GM20000 (cell line): Measurements from ENCODE around the gene PI16.

Experiments used
- DNase-seq: peaks from one replicate; pipeline ENCODE4 v3.0.0; 2012; ENCODE audit warnings: low spot score
- TF ChIP-seq, protein P1 (sequence below): IDR thresholded peaks from 2 replicates; pipeline ENCODE4 v1.5.1; 2012; ENCODE audit warnings: mild to moderate bottlenecking, control low read depth; ENCODE audit errors: extremely low read depth, missing control alignments

Gene PI16

DNA sequence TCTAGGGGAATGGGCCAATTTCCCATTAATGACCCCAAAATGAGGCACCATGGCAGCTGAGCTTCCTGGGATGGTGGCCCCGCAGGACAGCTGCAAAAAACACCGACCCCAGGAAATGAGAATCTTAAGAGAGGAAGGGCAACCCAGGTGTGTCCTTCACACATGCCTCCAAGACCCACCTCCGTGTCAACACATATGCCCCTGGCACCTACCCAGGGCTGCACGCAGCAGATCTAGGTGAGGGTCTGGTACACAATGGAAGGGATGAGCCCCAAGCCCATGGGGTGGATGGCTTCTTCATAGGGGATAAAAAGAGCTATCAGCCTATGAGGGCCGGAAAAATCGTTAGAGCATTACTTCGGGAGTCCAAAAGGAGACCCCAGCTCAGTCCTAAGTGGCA, 22.0 kb downstream of the PI16 start:
- TF ChIP-seq, protein P1, sequence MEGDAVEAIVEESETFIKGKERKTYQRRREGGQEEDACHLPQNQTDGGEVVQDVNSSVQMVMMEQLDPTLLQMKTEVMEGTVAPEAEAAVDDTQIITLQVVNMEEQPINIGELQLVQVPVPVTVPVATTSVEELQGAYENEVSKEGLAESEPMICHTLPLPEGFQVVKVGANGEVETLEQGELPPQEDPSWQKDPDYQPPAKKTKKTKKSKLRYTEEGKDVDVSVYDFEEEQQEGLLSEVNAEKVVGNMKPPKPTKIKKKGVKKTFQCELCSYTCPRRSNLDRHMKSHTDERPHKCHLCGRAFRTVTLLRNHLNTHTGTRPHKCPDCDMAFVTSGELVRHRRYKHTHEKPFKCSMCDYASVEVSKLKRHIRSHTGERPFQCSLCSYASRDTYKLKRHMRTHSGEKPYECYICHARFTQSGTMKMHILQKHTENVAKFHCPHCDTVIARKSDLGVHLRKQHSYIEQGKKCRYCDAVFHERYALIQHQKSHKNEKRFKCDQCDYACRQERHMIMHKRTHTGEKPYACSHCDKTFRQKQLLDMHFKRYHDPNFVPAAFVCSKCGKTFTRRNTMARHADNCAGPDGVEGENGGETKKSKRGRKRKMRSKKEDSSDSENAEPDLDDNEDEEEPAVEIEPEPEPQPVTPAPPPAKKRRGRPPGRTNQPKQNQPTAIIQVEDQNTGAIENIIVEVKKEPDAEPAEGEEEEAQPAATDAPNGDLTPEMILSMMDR = no peak
- no peak for DNase-seq

DNA sequence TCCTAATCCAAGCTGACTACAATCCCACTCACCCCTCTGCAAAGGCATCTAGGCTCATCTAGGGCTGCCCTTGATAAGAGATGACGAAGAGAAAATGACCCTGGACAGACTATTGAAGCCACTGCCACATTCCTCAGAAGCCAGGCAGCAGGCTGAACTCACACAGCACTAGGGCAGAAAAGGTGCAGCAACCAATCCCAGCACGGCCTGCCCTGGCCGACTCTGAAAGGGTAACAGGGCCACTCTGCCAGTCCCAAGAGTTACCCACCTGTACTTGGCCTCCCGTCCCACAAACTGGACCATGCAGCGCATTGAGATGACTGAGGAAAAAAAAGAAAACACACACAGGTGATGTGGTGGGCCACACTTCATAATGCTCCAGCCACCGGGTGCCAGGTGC, 22.4 kb downstream of the PI16 start:
- TF ChIP-seq, protein P1 = peak; percentile 3
- no peak for DNase-seq

DNA sequence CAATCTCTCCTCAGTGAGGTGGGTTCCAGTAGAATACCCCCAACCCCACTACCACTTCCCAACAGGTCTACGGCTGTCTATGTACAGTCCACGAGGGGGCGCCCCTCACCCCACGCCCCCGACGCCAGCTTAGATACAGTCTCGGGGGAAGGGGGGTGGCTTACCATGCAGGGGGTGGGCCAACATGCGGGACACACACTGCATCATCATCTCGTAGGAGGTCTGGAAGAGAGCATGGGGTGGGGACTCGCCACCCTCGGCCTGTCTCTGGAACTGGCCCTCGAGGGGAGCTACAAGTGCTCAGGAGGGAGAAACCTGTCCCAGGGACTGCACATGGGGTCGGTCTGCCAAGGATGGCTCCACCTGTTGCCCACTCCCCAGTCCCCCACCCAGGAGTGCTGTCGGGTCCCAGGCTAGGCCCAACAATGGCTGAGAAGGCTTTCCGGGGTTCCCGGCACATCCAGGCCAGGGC, 23.0 kb downstream of the PI16 start:
- DNase-seq = peak; percentile 69
- TF ChIP-seq, protein P1 = peak; percentile 43

DNA sequence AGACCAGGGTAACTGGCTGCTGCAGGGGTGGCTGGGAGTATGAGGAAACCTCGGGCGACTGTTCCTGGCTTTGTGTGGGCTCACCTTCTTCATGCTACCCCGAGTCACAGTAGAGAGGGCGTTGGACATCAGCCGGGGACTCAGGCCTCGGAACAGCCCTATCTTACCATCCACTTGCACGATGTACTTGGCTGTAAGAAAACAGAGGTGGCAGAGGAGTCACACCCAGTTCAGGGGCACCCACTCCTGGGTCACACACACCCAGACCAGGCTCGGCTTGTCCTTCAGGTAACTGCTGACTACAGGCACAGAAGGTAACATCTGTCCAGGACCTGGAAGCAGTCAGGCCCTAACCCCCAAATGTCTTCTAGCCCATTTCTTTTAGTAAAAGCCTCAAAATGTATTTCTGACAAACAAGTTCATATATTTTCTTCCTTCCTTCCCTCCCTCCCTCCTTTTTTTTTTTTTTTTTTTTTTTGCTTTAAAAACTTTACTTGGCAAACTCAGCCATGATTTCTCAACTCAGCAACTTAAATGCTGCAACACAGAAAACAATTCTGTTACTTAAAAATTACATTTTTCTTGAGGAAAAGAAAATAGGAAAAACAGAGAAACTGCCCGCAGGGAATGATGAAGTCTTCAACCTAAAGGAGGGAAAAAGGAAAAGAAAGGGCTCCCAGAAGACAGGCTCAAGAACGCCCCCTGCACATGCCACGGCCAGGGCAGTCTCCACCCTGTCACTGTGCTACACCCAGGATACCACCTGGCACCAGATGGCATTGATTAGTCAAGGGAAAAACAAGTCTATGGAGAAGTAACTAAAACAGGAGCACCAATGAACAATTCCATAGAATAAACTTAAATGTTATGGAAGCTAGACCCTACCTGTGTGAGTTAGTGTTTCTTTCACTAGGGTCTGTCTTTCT, 24.1 kb downstream of the PI16 start:
- DNase-seq = no peak
- TF ChIP-seq, protein P1 = no peak

DNA sequence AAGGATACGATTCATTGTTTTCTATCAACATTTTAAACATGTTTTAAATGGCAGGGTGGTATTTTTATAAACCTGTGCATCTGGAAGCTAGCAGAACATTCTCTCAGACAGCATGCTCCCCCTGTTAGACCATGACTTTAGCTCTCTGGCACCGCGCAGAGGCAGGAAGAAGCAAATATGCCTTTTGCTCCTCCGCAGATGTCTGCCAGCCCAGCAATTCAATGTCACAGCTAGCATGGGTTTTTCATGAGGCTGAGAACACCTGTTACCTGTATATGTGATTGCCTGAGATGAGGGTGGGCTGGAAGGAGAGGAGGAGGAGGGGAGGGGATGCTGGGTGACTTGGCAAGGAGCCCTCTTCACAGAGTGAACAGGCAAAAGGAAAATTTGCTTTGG, 24.8 kb downstream of the PI16 start:
- TF ChIP-seq, protein P1 = no peak
- no peak for DNase-seq

DNA sequence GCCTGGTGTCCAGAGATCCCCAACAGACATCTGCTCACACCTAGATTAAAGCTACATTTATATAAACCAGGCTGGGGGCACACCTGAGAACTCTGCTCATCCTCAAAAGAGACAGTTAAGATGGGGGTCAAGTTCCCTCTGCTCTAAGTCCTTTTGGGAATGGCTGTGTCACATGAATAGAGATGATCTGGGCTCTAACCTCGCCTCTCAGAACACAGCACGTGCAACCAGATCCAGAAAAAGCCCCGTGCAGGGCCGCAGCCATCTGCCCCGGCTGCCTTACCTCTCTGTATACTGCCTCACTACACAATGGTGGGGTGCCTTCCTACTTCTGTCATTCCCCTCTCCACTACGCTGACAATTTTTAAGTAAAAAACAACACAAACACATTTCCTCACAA, 25.6 kb downstream of the PI16 start:
- TF ChIP-seq, protein P1 = no peak
- no peak for DNase-seq

DNA sequence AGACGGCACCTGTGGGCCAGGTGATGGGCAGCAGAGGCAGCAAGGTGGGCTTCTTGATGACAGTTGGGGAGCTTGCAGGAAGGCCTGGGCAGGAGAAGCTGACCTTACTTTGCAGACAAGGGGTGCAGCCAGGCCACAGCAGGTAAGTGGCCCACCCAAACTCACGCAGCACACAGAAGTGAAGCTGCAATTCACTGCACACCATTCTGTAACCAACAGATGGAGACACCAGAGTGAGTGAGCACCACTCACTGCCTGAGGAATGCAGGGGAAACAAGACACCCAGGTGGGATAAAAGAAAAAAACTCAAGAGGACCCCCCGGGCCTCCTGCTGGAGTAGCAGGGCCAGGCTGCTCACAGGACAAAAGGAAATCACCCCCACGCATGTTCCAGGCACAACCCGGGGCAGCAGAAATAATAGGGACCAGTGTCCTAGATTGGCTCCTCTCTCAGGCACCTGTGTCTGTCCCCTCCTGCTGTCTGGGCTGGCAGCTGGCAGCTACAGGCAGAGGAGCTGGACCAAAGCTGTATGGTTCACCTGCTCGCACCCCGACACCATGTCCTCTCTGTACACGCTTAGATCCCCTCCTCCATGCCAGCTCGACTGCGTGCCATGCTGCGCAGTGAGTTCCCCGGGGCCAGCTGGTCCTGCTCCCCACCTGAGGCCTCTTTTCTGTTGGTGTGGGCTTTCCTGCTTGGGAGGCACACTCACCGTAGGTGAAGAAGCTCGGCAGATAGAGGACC, 26.5 kb downstream of the PI16 start:
- TF ChIP-seq, protein P1 = no peak
- DNase-seq = no peak
